NK-92 (cell line): Measurements from ENCODE around the gene TICAM2.

Source experiments
- DNase-seq: peaks from one replicate; lab custom pipeline; 2025; ENCODE audit not compliant: unreplicated experiment; lab: John Stamatoyannopoulos, UW

Gene TICAM2

DNA sequence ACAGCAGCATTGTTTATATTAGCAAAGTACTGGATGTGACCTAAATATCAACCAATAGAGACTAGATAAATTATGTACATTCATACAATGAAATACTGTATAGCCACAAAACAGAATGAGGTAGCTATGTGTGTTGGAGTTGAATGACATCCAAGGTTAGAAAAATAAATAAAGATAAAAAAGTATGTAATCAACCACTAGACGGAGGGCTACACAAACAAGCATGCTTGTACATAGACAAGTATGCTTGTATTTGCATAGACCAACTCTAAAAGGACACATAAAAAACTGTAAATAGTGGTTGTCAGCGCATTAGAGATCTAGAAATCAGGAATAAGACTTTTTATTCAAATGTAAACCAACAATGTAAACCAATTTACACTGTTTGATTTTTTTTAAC, 60.7 kb downstream of the TICAM2 start:
- DNase-seq = no peak

DNA sequence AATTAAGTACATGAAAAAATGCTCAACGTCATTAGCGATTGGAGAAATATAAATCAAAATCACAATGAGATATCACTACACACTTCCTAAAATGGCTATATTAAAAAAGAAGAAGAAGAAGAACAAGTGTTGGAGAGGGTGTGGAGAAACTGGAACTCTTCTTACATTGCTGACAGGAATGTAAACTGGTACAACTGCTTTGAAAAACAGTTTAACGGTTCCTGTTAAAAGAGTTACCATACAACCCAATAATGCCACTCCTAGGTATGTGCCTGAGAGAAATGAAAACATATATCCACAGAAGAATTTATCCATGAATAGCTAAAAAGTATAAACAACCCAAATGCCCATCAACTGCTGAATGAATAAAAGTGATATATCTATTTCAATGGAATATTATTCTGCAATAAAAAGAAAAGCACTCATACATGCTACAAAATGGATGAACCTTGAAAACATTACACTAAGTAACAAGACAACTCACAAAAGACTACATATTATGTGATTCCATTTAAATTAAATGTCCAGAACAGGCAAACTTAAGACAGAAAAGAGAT, 66.7 kb downstream of the TICAM2 start:
- no peak for DNase-seq

- DNase-seq = no peak
These were observed 69.8 kb downstream of the TICAM2 start for GRCh38 chr5:115532517-115532916.

DNA sequence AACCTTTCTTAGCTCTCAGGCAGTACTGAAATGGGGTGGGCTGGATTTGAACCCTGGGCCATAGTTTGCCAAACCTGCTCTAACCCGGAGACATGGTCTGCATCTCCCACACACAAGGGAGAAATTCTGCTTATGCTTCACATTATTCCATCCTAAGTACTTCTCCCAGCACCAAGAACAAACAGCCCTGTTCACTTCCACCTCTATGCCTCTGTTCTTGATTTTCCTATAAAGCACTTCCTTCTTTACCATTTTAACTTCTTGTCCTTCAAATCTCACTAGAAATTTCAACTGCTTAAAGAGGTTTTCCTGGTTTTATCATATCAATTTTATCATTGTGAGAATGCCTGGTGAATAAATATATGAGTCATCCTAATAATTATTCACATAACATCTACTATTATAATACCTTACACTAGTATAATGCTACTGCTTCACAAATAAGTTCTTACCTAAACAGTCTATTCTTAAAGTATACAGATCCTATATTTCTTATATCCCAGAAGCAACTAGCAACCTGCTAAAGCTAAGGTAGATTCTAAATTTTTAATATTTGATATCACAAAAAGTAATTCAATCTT, 70.4 kb downstream of the TICAM2 start:
- no peak for DNase-seq

- no peak for DNase-seq
These were observed 70.9 kb downstream of the TICAM2 start for GRCh38 chr5:115531380-115531779.

- no peak for DNase-seq
These were observed 71.9 kb downstream of the TICAM2 start for GRCh38 chr5:115530426-115530825.
